ACC112 (cell line): ENCODE measurements around the gene DAPL1.
"Not testable (repeated sequence)": the region's sequence is repeated elsewhere in the genome, so short reads cannot be mapped to it uniquely, and the experiment has no call there.

Source experiments
- H2AFZ ChIP-seq: fragments of 200-600 bp; sonication (generic); one replicate; pipeline ENCODE4 v1.6.0; 2017; ENCODE audit warnings: antibody characterized with exemption, low read length; ENCODE audit not compliant: unreplicated experiment
- H3K27ac ChIP-seq: fragments of 200-600 bp; sonication (generic); 2 replicates; pipeline ENCODE4 v1.5.1; 2014; ENCODE audit warnings: low read depth, mild to moderate bottlenecking, antibody characterized with exemption, low read length, moderate library complexity
- H3K27me3 ChIP-seq: fragments of 200-600 bp; sonication (generic); 2 replicates; pipeline ENCODE4 v1.6.1; 2014; ENCODE audit warnings: mild to moderate bottlenecking, antibody characterized with exemption, low read length, moderate library complexity, mixed read lengths; ENCODE audit not compliant: insufficient read depth
- H3K36me3 ChIP-seq: fragments of 200-600 bp; sonication (generic); 2 replicates; pipeline ENCODE4 v1.6.1; 2016; ENCODE audit warnings: mild to moderate bottlenecking, antibody characterized with exemption, low read length, moderate library complexity, mixed read lengths; ENCODE audit not compliant: insufficient read depth
- H3K4me1 ChIP-seq: fragments of 200-600 bp; sonication (generic); one replicate; pipeline ENCODE4 v1.6.1; 2016; ENCODE audit warnings: low read length, mixed read lengths; ENCODE audit not compliant: insufficient read depth, unreplicated experiment, control insufficient read depth
- H3K4me3 ChIP-seq: fragments of 200-600 bp; sonication (generic); 2 replicates; pipeline ENCODE4 v1.5.1; 2014; ENCODE audit warnings: mild to moderate bottlenecking, low read depth, low read length
- H3K79me2 ChIP-seq: fragments of 200-600 bp; sonication (generic); one replicate; pipeline ENCODE4 v1.6.0; 2016; ENCODE audit warnings: low read length; ENCODE audit not compliant: control insufficient read depth, unreplicated experiment, insufficient read depth

DAPL1 gene

GRCh38 chr2:158845859-158846258 is 50.7 kb downstream of the DAPL1 start:
- Histone ChIP-seq H3K4me1 (peaks cover 14% of the 10 kb centered on the region), H2AFZ (no peak overlapping the region), H3K27me3 (no peaks in the 10 kb centered on the region), H3K36me3 (no peaks in the 10 kb centered on the region), H3K4me3 (no peak overlapping the region), H3K27ac (no peak overlapping the region), H3K79me2 (no peaks in the 10 kb centered on the region)

DNA sequence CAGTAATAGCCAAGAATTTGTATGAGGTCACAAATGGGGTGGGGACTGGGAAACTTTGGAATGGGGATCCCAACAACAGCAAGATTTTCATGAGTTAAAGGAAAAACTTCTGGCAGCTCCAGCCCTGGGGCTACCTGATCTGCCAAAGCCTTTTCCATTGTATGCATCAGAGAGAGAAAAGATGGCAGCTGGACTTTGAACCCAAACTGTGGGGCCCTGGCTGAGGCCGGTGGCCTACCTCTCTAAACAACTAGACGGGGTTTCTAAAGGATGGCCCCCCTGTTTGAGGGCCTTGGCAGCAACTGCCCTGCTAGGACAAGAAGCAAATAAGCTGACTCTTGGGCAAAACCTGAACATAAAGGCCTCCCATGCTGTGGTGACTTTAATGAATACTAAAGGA is 52.4 kb downstream of the DAPL1 start:
- H3K4me3 ChIP-seq, H3K36me3 ChIP-seq, H2AFZ ChIP-seq, H3K79me2 ChIP-seq, H3K4me1 ChIP-seq, H3K27ac ChIP-seq, H3K27me3 ChIP-seq: not testable (repeated sequence)

DNA sequence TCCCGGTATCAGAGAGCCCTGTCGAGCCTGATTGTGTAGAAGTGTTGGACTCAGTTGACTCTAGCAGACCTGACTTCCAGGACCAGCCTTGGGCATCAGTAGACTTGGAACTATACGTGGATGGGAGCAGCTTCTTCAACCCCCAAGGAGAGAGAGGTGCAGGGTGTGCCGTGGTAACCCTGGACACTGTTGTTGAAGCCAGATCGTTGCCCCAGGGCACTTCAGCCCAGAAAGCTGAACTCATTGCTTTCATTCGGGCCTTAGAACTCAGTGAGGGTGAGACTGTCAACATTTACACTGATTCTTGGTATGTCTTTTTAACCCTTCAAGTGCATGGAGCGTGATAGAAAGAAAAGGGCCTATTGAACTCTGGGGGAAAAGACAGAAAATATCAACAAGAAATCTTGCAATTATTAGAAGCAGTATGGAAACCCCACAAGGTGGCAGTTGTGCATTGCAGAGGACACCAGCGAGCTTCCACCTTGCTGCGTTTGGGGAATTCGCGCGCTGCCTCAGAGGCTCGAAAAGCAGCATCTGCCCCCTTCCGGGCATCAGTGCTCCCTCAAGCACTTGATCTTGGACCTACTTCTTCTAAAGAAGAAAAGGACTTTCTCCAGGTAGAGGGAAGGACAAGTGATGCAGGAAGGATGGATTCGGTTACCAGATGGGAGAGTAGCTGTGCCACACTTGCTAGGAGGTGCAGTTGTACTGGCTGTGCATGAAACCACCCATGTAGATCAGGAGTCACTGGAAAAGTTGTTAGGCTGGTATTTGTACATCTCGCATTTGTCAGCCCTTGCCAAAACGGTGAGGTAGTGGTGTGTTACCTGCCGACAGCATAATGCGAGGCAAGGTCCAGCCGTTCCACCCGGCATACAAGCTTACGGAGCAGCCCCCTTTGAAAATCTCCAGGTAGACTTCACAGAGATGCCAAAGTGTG is 53.2 kb downstream of the DAPL1 start:
- not testable (repeated sequence) for H2AFZ ChIP-seq, H3K27me3 ChIP-seq, H3K4me3 ChIP-seq, H3K36me3 ChIP-seq, H3K79me2 ChIP-seq, H3K27ac ChIP-seq, H3K4me1 ChIP-seq

DNA sequence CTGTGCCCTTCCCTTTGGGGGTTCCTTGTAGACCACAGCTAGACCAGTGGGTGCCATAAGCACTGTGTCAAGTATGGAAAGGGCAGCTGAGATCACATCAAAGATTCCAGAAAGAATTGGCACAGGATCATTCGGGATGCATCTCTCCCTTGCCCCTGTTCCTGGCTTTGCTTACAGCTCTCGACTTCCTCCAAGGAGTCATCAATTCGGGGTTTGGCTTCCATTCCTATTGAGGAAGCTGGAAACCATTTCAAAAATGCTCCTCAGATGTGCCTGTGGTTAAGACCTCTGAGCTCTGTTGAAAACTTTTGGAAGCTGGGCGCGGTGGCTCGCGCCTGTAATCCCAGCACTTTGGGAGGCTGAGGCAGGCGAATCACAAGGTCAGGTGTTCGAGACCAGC is 65.1 kb downstream of the DAPL1 start:
- not testable (repeated sequence) for H3K27me3 ChIP-seq

GRCh38 chr2:158861626-158862025 is 66.5 kb downstream of the DAPL1 start:
- not testable (repeated sequence) for H2AFZ ChIP-seq, H3K27me3 ChIP-seq, H3K4me1 ChIP-seq, H3K36me3 ChIP-seq, H3K79me2 ChIP-seq, H3K27ac ChIP-seq, H3K4me3 ChIP-seq

More for the DNA sequence above, 65.1 kb downstream of the DAPL1 start:
- not testable (repeated sequence) for H3K4me1 ChIP-seq, H3K36me3 ChIP-seq, H3K27ac ChIP-seq, H3K4me3 ChIP-seq, H2AFZ ChIP-seq, H3K79me2 ChIP-seq

- not testable (repeated sequence) for H3K36me3 ChIP-seq, H3K27me3 ChIP-seq, H3K4me3 ChIP-seq, H3K79me2 ChIP-seq, H2AFZ ChIP-seq, H3K27ac ChIP-seq, H3K4me1 ChIP-seq
Observed at GRCh38 chr2:158865469-158865868, 70.4 kb downstream of the DAPL1 start.
